GM18907 (cell line): ENCODE results near the gene CXCL11.
A peak's percentile ranks its signal among the peaks of the same experiment; 100 is the strongest.
"Not testable (repeated sequence)": the region's sequence is repeated elsewhere in the genome, so short reads cannot be mapped to it uniquely, and the experiment has no call there.

Experiments
- ATAC-seq: cut with Tn5 transposase; IDR thresholded peaks from one replicate; pipeline ENCODE4 v1.9.1; 2021; ENCODE audit warnings: mild to moderate bottlenecking, moderate library complexity; ENCODE audit not compliant: unreplicated experiment

CXCL11 gene

DNA sequence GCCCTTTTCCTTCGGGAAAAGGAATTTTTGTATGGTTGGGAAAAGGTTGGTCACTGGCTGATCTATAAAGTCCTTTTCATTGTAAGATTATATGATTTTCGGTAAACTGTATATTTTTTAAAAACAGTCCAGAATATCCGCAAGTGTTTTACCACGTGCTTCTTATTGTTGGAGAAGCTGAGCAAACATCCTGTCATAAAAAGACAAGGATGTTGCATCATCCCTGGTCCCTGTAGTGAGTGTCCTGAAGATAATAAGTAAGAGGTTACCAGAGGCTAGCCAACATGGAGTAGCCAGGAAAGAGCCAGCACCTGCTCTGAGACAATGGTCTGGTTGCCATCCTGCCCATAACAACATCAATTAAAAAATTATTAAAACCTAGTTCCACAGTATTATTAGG is 33.7 kb downstream of the CXCL11 start:
- ATAC-seq = no peak

DNA sequence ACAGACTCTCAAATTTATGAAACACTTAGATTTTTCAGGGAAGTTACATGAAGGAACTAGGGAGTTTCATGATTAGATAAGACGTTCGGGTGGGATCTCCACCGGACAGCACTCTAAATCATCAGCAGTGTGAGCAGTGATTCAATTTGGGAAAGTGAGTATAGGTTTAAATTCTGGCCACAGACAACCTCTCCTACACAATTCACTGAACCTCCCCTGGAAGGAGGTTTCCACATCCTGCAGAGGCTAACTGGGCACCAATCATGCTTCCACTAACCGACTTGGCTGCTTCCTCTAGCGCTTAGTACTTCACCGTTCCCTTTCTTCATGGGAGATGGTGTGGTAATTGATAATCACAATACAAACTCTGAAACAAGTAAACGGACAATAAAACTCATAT is 34.2 kb downstream of the CXCL11 start:
- ATAC-seq = no peak

GRCh38 chr4:76000279-76000678 is 35.6 kb downstream of the CXCL11 start:
- ATAC-seq = no peak

DNA sequence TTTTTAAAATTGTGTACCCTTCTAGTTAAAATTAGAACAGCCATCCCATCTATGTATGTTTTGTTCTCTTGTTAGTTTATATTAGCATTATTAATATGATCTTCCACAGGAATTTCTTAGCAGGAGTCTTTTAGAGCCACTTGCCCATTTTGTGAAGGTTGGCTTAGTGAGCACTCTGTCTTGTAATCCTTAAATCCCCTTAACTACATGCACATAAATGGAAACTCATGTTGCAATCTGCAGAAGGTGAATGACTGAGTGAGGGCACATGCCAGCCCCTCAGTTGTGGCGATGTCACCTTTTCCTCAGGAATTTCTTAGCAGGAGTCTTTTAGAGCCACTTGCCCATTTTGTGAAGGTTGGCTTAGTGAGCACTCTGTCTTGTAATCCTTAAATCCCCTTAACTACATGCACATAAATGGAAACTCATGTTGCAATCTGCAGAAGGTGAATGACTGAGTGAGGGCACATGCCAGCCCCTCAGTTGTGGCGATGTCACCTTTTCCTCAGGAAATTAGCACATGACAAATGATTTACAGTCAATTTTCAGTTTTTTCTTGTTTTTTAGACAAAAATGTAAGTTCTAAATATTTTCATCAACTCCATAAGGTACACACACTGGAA is 37.2 kb downstream of the CXCL11 start:
- ATAC-seq = not testable (repeated sequence)

DNA sequence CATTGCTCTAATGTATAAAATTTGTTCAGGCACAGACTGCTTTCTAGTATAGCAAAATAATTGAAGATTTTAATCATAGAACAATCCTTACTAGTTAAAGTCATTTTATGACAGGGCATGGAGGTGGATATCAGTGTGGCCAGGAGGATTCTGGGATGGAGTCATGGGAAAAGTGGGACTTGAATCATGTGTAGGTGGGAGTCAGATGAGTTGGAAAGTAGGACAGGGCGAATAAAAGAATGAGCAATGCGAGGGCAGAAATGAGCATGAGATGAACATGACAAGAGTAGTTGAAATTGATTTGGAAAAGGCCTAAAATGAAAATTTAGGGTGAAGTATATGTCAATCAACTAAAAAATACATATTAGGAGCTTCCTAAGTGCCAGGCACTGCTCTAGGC is 37.9 kb downstream of the CXCL11 start:
- no peak for ATAC-seq

GRCh38 chr4:75997081-75997480 is 38.8 kb downstream of the CXCL11 start:
- ATAC-seq = no peak

- ATAC-seq = no peak
Observed at GRCh38 chr4:75995727-75996126, 40.1 kb downstream of the CXCL11 start.

DNA sequence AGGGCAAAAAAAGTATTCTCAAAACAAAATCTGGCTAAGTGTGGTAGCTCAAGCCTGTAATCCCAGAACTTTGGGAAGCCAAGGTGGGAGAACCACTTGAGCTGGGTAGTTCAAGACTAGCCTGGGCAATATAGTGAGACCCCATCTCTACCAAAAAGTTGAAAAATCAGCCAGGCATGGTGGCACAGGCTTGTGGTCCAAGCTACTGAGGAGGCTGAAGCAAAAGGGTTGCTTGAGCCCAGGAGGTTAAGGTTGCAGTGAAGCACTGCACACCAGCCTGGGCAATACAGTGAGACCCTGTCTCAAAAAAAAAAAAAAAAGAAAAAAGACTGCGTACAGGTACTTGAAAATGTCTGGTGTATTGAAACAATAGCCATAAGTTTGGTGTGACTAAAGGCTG is 43.4 kb downstream of the CXCL11 start:
- ATAC-seq = no peak

GRCh38 chr4:75989846-75990528 is 45.9 kb downstream of the CXCL11 start:
- peak; percentile 4 for ATAC-seq

GRCh38 chr4:75985116-75985515 is 50.8 kb downstream of the CXCL11 start:
- ATAC-seq = no peak
